HK-2 (cell line): Measurements from ENCODE around the gene JADE2.

Experiments
- DNase-seq: peaks from one replicate; pipeline ENCODE4 v3.0.0-alpha.2; 2018; ENCODE audit not compliant: unreplicated experiment

Gene JADE2

DNA sequence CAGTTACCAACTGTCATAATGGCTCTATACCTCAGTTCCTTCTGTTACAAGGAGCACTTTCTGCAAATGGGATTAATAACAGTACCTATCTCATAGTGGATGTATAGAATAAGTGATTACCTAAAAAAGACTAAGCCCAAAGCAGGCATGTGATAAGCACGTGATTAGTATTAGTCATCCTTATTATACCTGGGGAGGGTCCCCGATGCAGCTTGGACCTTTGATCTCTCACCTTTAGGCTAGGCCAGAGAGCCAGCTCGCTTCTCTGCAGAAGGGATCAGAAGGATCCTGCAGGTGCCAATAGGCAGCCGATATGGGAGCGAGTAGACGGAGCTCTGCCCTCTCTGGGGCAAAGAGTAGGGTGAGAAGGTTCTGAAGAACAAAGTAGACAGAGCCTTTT lies 4.0 kb downstream of the JADE2 start:
- no peak for DNase-seq

DNA sequence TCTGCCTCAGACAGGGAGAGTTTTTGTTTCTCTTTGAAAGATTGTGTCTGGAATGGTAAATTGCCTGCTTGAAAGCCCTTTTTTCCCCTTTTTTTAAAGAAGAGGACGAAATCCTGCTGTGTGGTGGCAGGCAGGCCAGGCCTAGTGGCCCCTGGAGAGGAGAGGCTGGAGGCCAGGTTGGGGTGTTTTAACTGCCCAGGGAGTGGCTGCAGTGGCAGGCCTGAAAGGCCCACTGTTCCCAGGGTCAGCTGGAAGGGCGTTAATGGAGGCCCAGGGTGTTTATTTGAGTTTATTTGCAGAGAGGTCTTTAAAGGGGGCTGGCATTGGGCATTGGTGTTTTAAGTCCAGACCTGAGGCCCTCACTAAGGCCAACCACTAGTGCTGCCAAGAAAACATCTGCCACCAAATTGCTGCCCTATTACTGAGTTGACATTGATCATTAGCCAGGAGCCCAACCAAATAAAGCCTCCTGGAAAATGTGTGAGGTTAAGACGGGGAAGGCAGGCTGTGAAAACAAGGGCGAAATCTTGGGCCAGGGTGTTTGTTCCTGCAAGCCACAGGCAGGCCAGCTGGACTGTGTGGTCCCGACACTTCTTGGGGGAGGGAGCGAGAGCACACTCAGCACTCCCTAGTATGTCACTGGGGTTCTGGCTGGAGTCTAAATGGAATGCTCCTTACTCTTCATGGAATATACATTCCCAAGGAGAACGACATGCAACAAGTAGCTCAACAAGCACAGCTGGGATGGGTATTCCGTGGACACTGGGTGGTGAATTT lies 5.0 kb downstream of the JADE2 start:
- DNase-seq: no peak

DNA sequence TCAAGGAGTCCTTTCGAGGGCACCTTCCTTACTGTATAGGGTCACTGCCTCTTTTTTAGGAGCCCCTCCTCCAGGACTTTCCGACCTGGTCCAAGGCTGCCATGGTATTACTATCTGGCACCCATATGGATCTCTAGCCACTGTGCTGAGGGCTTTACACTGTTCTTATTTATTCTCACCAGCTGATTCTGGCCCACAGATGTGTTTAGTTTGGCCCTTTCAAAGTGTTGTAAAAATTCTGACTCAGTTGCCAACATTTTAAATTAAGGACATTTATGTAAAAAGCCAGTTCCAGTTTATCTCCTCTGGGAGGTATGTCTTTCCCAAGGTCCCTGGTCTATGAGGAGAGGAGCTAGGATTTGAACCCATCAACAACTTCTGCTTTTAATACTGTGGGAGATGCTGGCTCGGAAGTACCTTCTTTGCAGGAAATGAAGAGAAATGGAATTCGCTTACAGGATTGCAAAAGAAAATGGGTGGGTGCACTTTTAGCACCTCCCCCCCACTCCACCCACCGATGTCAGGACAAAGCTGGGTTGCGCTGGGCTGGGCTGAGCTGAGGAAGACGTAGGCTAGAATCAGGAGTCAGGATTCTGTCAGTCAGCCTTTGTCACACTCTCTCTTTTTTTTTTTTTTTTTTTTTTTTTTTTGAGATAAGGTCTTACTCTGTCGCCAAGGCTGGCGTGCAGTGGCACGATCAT lies 7.8 kb downstream of the JADE2 start:
- DNase-seq: no peak

DNA sequence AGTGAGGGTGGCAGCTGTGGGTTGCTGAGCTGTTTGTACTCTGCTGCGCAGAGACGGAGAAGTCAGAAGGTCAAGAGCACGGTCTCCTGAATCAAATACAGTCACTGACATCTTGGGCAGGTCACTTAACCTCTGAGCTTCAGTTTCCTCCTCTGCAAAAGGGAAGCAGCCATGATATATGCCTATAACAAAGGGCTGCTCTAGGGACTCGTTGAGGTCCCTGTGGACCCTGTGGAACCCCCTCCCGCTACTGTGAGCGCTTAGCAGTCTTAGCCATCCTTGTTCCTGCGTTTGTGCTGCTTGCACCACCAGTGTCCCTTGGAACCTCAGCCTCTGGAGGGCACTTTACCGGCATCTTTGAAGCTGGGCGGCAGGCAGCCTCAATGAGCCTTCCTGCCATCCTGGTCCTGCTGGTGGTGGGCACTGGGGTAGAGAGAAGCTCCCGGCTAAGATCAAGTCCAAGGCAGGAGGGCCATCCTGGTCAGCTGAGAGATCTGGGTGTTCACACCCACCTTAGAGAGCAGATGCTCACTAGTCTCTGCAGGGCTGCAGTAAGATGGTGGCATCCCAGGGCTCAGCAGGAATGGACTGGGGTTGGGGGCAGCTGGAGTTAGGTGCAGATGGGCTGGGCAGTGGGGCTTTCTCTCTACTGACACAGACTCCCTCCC lies 8.7 kb downstream of the JADE2 start:
- DNase-seq: no peak

DNA sequence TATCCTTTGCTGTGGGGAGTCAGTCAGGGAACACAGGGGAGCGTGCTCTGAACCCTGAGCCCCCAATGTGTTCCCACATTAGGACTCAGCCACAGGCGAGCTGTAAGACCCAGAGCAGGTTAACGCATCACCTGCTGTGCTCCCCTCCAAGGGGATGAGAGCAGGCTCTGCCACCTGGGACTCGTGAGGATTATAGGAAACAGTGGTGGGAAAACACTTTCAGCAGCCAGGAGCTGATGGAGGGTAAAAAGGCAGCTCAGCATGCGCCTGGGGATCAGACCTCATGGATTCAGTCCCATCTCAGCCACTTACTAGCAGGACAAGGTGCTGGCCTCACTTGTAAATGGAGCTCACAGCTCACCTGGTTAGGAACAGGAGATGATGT lies 9.2 kb downstream of the JADE2 start:
- no peak for DNase-seq

DNA sequence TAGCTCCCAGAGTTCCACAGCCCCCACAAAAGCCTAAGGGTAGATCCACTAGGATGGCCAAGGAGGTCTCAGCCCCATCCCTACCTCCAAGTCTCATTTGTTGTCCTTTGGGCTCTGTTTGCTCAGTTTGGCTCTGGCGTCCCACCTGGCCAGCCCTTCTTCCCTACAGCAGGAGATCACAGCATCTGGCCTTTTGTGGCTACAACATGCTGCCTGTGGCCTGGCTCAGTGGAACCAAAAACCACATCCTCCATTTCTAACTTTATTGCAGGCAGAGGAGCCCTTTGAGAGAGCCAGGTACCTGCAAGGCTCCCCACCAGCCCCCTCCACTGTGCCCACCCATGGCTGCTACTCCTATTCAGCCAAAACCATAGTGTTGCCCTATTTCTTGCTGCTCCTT lies 11.4 kb downstream of the JADE2 start:
- no peak for DNase-seq

DNA sequence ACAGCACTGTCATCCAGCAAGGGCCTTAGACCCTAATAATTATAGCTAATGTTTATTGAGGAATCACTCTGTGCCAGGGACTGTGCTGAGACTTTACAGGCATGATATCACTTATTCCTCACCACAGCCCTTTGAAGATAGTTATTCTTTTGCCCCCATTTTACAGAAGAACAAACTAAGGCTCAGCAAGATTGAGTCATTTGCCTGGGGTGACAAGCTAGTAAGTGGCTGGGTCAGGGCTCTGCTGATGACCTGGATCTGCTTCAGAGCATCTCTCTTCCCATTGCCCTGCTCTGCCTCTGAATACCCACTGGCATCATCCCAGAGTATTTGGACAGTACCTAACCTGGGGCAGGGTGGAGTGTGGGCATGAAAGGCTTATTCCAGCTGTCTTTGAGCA lies 11.8 kb downstream of the JADE2 start:
- DNase-seq: no peak

DNA sequence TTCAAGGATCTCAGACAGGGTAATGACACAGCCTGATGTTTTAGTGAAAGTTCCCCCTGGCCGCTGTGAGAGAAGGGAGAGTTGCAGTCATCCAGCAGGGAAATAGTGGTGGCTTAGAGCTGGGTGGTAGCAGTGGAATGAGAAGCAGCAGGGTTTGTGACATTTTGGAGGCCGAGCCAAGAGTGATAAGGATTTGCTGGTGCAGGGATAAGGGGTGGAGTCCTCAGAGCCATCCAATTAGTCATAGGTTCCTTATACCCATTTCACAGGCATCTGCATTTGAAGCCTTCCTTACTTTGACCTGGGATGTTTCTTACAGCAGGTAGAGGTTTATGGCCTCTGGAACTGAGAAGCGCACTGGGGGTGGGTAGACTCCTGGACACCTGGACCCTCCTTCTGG lies 12.8 kb downstream of the JADE2 start:
- no peak for DNase-seq

DNA sequence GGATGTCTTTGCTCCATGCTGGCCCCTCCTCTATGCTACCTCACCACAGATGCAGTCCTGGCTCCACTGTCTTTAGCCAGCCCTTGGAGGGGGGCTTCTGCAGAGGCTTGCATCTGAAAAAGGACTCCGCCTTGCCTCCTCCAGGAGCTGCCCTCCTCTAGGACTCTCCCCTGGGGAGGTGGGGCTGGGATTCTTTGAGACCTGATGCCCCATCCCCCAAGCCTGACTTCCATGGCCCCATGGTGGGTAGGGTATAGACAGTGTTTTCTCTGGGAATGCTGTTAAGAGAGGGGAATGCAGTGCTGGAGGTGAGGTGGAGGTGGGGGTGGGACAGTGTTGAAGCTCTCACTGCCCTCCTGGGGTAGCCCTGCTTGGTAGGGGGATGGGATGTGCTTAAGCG lies 14.3 kb downstream of the JADE2 start:
- DNase-seq: no peak

DNA sequence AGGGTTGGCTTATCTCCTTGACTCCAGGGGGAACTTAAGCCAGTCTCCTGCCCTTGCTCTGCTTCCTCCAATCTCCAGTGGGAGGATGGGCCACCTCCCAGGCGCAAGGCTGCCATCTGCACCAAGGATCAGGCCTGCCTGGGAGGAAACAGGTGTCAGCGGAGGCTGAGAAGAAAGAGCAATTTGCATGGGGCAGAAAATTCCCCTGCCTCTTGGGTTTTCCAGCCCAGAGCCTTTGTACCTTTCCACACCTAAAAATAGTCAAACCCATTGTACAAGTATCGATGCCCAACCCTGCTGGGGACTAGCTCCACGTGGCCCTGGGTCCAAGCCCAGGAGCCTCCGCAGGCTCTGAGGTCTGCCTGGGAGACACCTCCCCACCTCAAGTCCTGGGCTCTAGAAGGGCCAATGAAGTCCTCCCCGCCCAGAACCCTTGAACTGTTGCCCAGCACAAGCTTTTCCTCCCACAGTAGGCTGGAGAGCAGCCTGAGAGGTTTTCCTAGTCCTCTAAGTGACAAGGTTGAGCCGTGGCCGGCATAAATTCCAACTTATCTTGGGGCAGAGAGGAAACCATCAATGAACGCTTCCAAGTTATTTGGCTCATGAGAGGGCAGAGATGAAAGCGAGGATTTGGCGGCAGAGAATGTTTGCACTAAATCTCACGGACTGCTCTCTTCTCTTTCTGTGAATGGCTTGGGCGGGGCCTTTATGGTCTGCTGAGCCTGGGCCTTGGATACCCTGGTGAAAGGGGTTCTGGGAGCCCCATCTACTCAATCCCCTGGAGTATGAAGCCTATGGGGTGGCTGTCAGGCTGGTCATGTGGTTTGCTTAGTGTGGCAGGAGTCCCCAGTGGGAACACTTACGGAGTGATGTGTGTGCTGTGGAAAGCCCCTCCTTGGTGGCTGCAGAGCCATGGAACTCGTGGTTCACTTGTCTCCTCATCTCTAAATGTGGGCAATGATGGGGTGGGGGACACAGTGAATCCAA lies 15.6 kb downstream of the JADE2 start:
- no peak for DNase-seq

DNA sequence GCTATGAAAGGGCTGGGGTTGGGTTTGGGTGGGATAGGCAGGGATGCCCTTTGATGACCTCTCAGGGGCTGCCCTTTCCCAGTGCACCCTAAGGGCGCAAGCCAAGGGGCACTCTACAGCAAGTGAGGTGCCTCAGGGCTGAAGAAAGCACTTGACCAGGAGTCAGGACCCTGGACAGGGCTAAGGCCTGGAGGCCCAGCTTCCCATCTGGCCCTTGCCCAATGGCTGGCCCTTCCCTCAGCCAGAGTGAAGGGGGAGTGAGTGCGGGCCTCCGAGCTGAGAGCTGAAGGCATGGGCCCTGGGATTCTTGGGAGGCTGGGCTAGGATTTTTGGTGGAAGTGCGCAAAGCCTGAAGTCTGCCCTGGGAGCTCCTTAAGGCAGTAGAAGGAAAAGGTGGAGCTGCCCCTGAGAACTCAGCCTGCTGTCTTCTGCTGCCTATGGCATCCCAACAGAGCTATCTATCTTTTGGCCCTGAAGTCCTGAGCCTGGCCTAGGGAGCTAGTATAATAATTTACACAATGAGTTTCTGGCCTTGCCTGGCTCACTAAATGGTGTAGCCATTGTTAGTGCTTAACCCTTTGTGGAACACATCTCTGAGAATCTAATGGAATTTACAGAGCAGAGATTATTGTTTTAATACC lies 16.4 kb downstream of the JADE2 start:
- DNase-seq: peak; percentile 12

DNA sequence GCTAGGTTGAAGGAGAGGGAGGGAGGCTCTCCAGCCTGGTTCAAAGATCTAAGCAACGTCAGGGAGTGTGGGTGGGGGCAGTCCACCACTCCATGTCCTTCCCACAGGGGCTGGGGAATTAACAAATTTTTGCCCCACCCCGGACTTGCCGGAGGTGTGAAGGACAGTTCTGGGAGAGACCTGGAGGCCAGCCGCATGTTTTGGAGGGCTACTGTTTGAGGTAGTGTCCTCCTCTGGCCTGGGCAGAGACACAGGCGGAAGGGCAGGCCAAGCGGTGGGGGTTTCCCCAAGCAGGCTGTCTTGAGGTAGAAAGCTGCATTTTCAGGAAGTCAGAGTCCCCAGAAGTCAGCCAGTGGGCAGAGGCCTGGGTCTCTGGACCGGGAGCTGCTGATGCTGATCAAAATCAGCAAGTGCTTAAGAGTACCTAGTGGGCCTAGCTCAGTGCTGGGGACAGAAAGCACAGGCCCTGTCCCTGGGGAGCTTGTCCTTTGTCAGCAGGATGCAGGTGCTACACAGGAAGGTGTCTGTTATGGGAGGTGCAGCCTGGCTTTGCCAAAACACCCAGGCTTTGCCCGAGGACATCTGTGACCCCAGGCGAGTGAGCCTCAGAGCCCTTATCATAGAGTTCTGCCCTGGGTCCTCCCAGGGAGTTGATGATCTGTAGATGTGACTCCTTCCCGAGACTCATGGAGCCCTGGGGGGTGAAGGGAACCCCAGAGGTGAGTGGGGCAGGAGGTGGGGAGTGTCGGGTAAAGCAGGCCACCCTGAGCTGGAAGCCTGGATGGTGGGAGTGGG lies 18.5 kb downstream of the JADE2 start:
- no peak for DNase-seq

DNA sequence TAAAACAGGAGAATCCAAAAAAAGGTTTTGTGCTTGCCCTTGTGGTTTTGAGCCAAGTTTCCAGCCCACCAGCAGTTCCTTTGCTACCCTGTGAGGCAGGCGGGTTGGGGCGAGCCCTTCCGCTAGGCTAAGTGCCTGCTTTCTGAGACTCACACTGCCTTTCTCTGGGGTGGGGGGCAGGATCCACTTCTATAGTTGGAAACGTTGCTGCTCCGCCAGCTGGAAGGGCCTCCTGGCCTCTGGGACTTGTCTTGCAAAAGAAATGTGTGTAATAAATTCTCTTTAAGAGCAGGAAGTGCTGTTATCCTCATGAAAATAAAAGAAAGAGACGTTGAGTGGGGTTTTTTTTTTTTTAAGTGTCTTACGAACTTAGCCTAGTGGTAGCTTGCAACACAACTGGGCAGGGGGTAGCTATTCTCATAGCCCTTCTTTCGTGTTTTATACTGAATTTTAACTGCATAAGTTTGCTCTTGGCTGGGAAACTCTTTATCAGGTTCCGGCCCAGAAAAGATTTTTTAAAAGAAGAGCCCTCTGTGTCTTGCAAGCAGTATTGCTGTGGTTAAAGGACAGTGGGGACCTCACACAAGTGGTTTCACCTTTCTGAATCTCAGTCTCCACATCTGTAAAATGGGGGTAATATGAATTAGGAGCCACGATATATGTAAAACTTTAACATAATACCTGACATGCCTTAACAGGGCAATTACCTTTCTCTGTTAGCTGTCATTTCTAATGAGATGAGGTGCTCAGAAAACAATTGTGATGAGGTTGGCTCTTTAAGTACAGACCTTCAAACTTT lies 19.8 kb downstream of the JADE2 start:
- DNase-seq: no peak

DNA sequence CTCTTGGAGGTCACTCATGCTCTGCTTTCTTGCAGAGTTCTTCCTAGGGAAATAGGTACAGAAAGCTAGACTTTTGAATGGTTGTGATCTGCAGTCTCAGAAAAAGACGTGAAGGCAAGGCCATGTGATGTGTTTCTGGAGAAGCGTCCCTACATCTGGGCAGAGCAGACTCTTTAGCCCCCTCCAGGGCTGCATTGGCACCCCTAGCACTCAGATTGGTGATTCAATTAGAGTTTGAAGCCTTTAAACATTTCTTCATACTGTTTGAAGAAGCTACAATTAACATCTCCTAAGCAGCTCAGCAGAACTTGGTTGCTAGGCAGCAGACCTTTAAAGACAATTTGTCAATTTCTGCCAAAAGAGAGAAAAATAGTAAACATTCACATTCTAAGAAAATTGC lies 21.6 kb downstream of the JADE2 start:
- DNase-seq: no peak

DNA sequence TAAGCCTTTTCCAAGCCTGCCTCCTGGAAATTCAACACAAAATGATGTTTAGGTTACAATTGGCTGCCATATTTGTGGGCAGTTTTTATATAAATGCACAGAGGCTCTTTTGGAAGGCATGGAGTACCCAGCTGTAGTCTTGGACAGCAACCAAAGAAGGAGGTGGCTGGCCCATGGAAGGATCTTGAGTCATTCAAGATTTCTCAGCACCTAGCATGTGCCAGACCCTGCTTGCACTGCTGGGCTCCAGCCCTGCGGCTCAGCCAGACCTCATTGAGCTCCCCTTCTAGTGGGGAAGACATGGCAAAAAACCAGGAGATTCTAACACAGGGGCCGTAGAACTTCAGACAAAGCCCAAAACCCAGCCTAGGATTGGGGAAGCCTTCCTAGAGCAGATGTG lies 22.1 kb downstream of the JADE2 start:
- DNase-seq: no peak

DNA sequence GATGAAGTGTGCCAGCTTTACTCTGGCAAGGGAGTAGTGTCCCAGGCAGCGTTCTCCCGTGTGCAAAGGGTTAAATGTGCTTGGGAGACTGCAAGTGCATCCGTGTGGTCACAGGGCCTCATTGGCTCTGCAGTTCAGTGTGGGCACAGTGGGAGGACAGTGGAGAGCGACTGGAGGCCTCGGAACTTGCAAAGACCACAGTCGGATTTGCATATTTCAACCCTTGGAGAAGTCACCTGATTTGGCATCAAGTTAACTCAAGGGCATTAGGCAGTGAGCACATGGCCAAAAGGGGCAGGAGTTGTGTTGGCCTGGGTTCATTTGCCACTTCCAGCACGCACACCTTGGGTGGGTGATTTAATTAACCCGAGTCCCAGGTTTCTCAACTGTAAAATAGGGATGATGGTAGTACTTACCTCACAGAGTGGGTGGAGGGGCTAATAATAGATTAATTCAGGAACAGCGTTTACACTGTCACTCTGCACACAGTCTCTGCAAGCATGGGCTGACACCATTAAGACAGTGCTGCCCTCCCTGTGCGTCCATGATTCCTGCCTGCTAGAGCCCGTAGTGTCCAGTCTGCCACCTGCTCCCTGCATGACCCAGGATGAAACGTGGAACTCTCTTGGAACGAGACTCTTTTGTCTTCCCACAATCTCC lies 22.7 kb downstream of the JADE2 start:
- no peak for DNase-seq

DNA sequence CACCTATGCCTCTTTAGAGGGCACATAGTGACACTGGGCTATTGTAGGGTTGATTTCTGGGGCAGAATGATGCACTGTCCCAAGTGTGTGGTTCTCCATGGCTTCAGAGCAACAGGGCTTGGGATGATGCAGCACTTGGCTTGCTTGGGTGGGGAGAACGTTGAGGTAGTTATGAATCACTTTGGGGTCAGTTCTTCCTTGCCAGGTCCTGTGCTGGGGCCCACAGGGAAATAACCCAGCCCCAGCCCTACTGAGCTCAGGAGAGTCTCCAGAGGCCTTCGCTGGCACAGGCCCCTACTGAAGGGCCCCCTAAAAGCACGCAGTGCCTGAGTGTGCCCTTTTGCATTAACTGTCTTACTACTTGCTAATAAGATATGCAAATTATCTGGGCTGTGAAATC lies 24.2 kb downstream of the JADE2 start:
- no peak for DNase-seq

DNA sequence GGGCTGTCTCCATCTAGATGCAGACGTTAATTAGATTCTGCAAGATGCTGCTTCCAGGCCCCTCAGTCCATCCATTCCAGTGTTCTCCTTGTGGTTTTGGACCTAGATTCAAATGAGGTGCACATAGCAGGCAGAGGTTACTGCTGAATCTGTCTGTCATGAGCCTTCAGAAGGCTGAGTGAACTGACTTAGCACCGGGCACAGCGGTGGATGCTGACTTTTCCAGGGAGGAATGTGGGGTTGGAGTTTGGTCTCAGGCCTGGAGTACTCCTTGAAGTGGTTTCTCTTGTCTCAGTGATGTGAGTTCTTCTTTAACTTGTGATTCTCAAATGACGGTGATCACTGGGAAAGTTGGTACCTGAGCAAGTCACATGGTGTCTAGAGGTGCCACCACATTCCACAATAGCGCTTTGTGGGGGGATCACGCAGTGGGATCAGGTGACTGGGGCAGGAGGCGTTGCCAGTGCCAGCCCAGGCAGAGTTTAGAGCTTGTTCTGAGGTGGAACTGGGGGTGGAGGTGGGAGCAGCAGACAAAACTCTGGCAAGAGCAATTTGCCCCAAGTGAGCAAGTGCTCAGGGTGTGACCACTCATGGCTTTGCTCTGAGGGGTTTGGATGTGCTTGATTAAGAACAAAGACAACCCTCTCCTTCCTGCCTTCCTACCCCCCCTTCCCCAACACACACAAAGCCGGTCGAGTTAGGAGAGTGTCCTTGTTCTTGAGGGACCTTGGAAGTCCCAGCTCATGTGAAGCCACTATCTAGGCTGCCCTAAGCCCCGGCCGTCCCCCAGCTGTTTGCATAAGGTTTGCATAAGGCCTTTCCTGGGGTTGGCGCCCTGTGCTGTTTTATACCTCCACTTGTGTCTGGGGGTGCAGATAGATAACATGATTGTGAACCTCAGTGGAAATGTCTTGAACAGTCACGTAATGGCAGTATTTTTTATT lies 25.1 kb downstream of the JADE2 start:
- no peak for DNase-seq
